Measurements from ENCODE around the gene PHOX2A. TPM values are rescaled to one million over a fixed set of nuclear protein-coding genes. Genes with fewer than 3 reads are reported as not detected.
"Not testable (repeated sequence)": the region's sequence is repeated elsewhere in the genome, so short reads cannot be mapped to it uniquely, and the experiment has no call there.

The PHOX2A gene
- total and polyA plus RNA-seq, 2 donors (not counting 1 experiment from before 2014, with no cell fraction given), result not detected

GRCh38 chr11:72209101-72209500, 34.9 kb downstream of the PHOX2A start:
- no peak overlapping the region for H3K4me2 ChIP-seq (replicated peaks; ENCODE audit: low read depth, low read length, poor library complexity, severe bottlenecking)
- TF ChIP-seq CTCF (IDR thresholded peaks at IDR 0.05), result no peak
- TF ChIP-seq EZH2 (IDR thresholded peaks at IDR 0.05; ENCODE audit: borderline replicate concordance, insufficient read depth, low read depth, low read length, poor library complexity, severe bottlenecking), result no peak
- ChIA-PET POLR2A (no interaction called here), CTCF (no interaction called here)
- no peak overlapping the region for H2AFZ ChIP-seq (ENCODE audit: insufficient read depth, low read depth, low read length, poor library complexity, severe bottlenecking)
- H3K4me1 ChIP-seq (ENCODE audit: control insufficient read depth in 2 of 2, insufficient read depth in 2 of 2, low read length in 2 of 2), result peaks cover 0 to 3% of the 10 kb centered on the region in 2 donors
- intact Hi-C loops (cut with micrococcal nuclease), result no loop called here
- peaks cover 0 to 2% (median 0%) of the 10 kb centered on the region in 4 experiments for H3K27me3 ChIP-seq (replicated peaks in 1 of 4; ENCODE audit: control extremely low read depth in 1 of 4, control insufficient read depth in 3 of 4, insufficient read depth in 4 of 4, low read length in 3 of 4)
- H3K27ac ChIP-seq (ENCODE audit: low read length in 2 of 2), result no peak overlapping the region
- no peak overlapping the region for H3K4me3 ChIP-seq (ENCODE audit: control extremely low read depth in 1 of 5, extremely low read depth in 1 of 5, insufficient read depth in 1 of 5, low read depth in 2 of 5, low read length in 4 of 5)
- ATAC-seq (ENCODE audit: low read depth), result no peak
- no CpG with 5 or more reads among the region's 4 CpGs for WGBS (ENCODE audit: insufficient coverage)
- no peak for DNase-seq
- no peaks in the 10 kb centered on the region for H3K79me2 ChIP-seq (ENCODE audit: control insufficient read depth, insufficient read depth, low read length)
- Mint-ChIP-seq H3K4me1 (peaks cover 6% of the 10 kb centered on the region), H3K27ac (no peak overlapping the region), H3K27me3 (peaks cover 17% of the 10 kb centered on the region), H3K9me3 (ENCODE audit: insufficient read depth) (peaks cover 13% of the 10 kb centered on the region), H3K4me3 (no peak overlapping the region)
- H3K36me3 ChIP-seq (replicated peaks in 1 of 2; ENCODE audit: control extremely low read depth in 1 of 2, control insufficient read depth in 1 of 2, extremely low read depth in 1 of 2, insufficient read depth in 2 of 2, low read length in 1 of 2), result no peaks in the 10 kb centered on the region
- H3K9ac ChIP-seq (ENCODE audit: low read length), result no peak overlapping the region
- H3K9me3 ChIP-seq (ENCODE audit: control extremely low read depth in 1 of 3, control insufficient read depth in 2 of 3, insufficient read depth in 1 of 3, low read length in 2 of 3), result peaks cover 0 to 11% (median 11%) of the 10 kb centered on the region in 3 donors
- no peaks in the 10 kb centered on the region for H4K20me1 ChIP-seq (ENCODE audit: control insufficient read depth, insufficient read depth, low read length, poor library complexity, severe bottlenecking)

GRCh38 chr11:72208281-72208680, 35.7 kb downstream of the PHOX2A start:
- Mint-ChIP-seq H3K9me3 (ENCODE audit: insufficient read depth) (peaks cover 13% of the 10 kb centered on the region), H3K4me1 (peaks cover 7% of the 10 kb centered on the region), H3K4me3 (no peak overlapping the region), H3K27me3 (peaks cover 17% of the 10 kb centered on the region), H3K27ac (no peak overlapping the region)
- Histone ChIP-seq H3K9ac (ENCODE audit: low read length) (no peak overlapping the region), H3K27ac (ENCODE audit: low read length in 2 of 2) (no peak overlapping the region), H4K20me1 (ENCODE audit: control insufficient read depth, insufficient read depth, low read length, poor library complexity, severe bottlenecking) (no peaks in the 10 kb centered on the region), H3K4me2 (replicated peaks; ENCODE audit: low read depth, low read length, poor library complexity, severe bottlenecking) (no peak overlapping the region), H2AFZ (ENCODE audit: insufficient read depth, low read depth, low read length, poor library complexity, severe bottlenecking) (no peak overlapping the region), H3K36me3 (replicated peaks in 1 of 2; ENCODE audit: control extremely low read depth in 1 of 2, control insufficient read depth in 1 of 2, extremely low read depth in 1 of 2, insufficient read depth in 2 of 2, low read length in 1 of 2) (no peaks in the 10 kb centered on the region), H3K9me3 (ENCODE audit: control extremely low read depth in 1 of 3, control insufficient read depth in 2 of 3, insufficient read depth in 1 of 3, low read length in 2 of 3) (peaks cover 0 to 11% (median 11%) of the 10 kb centered on the region in 3 donors), H3K27me3 (replicated peaks in 1 of 4; ENCODE audit: control extremely low read depth in 1 of 4, control insufficient read depth in 3 of 4, insufficient read depth in 4 of 4, low read length in 3 of 4) (peaks cover 0 to 2% (median 0%) of the 10 kb centered on the region in 4 experiments), H3K4me3 (ENCODE audit: control extremely low read depth in 1 of 5, extremely low read depth in 1 of 5, insufficient read depth in 1 of 5, low read depth in 2 of 5, low read length in 4 of 5) (no peak overlapping the region), H3K79me2 (ENCODE audit: control insufficient read depth, insufficient read depth, low read length) (no peaks in the 10 kb centered on the region), H3K4me1 (ENCODE audit: control insufficient read depth in 2 of 2, insufficient read depth in 2 of 2, low read length in 2 of 2) (peaks cover 0 to 3% of the 10 kb centered on the region in 2 donors)
- ChIA-PET CTCF (no interaction called here), POLR2A (no interaction called here)
- intact Hi-C loops (cut with micrococcal nuclease), result no loop called here
- no peak for ATAC-seq (ENCODE audit: low read depth)
- TF ChIP-seq CTCF (IDR thresholded peaks at IDR 0.05) (no peak), EZH2 (IDR thresholded peaks at IDR 0.05; ENCODE audit: borderline replicate concordance, insufficient read depth, low read depth, low read length, poor library complexity, severe bottlenecking) (no peak)
- DNase-seq, result no peak
- WGBS (ENCODE audit: insufficient coverage), result 88% methylated on average over 3 of the region's 3 CpGs

GRCh38 chr11:72206794-72207193, 37.2 kb downstream of the PHOX2A start:
- CTCF ChIA-PET, result interaction anchor here (1.2 kb wide), 1 partner anchor 23 kb away, joined by 4 read pairs; no protein-coding TSS in a partner anchor
- H2AFZ ChIP-seq (ENCODE audit: insufficient read depth, low read depth, low read length, poor library complexity, severe bottlenecking); H3K36me3 ChIP-seq (replicated peaks in 1 of 2; ENCODE audit: control extremely low read depth in 1 of 2, control insufficient read depth in 1 of 2, extremely low read depth in 1 of 2, insufficient read depth in 2 of 2, low read length in 1 of 2); H3K9ac ChIP-seq (ENCODE audit: low read length); H3K4me1 Mint-ChIP-seq; H4K20me1 ChIP-seq (ENCODE audit: control insufficient read depth, insufficient read depth, low read length, poor library complexity, severe bottlenecking); ATAC-seq (ENCODE audit: low read depth); H3K79me2 ChIP-seq (ENCODE audit: control insufficient read depth, insufficient read depth, low read length); H3K27ac ChIP-seq (ENCODE audit: low read length in 2 of 2); intact Hi-C loops (cut with micrococcal nuclease); H3K4me3 Mint-ChIP-seq; H3K27ac Mint-ChIP-seq; H3K4me1 ChIP-seq (ENCODE audit: control insufficient read depth in 2 of 2, insufficient read depth in 2 of 2, low read length in 2 of 2); H3K4me2 ChIP-seq (replicated peaks; ENCODE audit: low read depth, low read length, poor library complexity, severe bottlenecking); H3K27me3 ChIP-seq (replicated peaks in 1 of 4; ENCODE audit: control extremely low read depth in 1 of 4, control insufficient read depth in 3 of 4, insufficient read depth in 4 of 4, low read length in 3 of 4); DNase-seq; H3K4me3 ChIP-seq (ENCODE audit: control extremely low read depth in 1 of 5, extremely low read depth in 1 of 5, insufficient read depth in 1 of 5, low read depth in 2 of 5, low read length in 4 of 5); POLR2A ChIA-PET: not testable (repeated sequence)
- H3K27me3 Mint-ChIP-seq, result peaks cover 17% of the 10 kb centered on the region
- H3K9me3 Mint-ChIP-seq (ENCODE audit: insufficient read depth), result peaks cover 13% of the 10 kb centered on the region
- WGBS (ENCODE audit: insufficient coverage), result 100% methylated on average over 2 of the region's 2 CpGs
- H3K9me3 ChIP-seq (ENCODE audit: control extremely low read depth in 1 of 3, control insufficient read depth in 2 of 3, insufficient read depth in 1 of 3, low read length in 2 of 3), result peaks cover 0 to 11% (median 11%) of the 10 kb centered on the region in 3 donors
